CD14-positive monocyte (primary cell): ENCODE results near the gene TCTN3. TPM values are rescaled to one million over a fixed set of nuclear protein-coding genes. Genes with fewer than 3 reads are reported as not detected.

Experiments
- DNase-seq, 3 donors: peaks; one replicate each; pipeline ENCODE4 v3.0.0-alpha.2; 2011 to 2022
- H2AFZ ChIP-seq: 2 replicates; pipeline ENCODE4 v1.6.0; 2012; ENCODE audit warnings: mild to moderate bottlenecking, low read depth, low read length, inconsistent platforms; ENCODE audit not compliant: insufficient read depth, poor library complexity, severe bottlenecking
- H3K27ac ChIP-seq, 2 donors: 1 replicate in 1 of 2; 2 replicates in 1 of 2; pipeline ENCODE4 v1.5.1; 2012 to 2013; ENCODE audit warnings: low read length in 2 of 2, control low read depth in 1 of 2, inconsistent platforms in 1 of 2, low read depth in 1 of 2, mild to moderate bottlenecking in 1 of 2
- H3K27me3 ChIP-seq, 2 donors: one replicate each; pipeline versions ENCODE4 v1.6.0 to v1.6.1; 2011 to 2013; ENCODE audit warnings: low read length in 2 of 2; ENCODE audit not compliant: control insufficient read depth in 2 of 2, insufficient read depth in 2 of 2
- H3K36me3 ChIP-seq, 2 donors: replicated peaks in 1 of 2; 1 replicate in 1 of 2; 2 replicates in 1 of 2; pipeline versions ENCODE4 v1.5.1 to v1.6.1; 2012 to 2013; ENCODE audit warnings: low read length in 2 of 2, control low read depth in 1 of 2, inconsistent platforms in 1 of 2, mild to moderate bottlenecking in 1 of 2; ENCODE audit not compliant: insufficient read depth in 2 of 2, control insufficient read depth in 1 of 2
- H3K4me1 ChIP-seq, 2 donors: 1 replicate in 1 of 2; 2 replicates in 1 of 2; pipeline versions ENCODE4 v1.5.1 to v1.6.1; 2012 to 2013; ENCODE audit warnings: low read length in 2 of 2, control low read depth in 1 of 2, inconsistent platforms in 1 of 2, mild to moderate bottlenecking in 1 of 2, moderate library complexity in 1 of 2; ENCODE audit not compliant: insufficient read depth in 2 of 2, control insufficient read depth in 1 of 2
- H3K4me2 ChIP-seq: replicated peaks from 2 replicates; pipeline ENCODE3; 2012; ENCODE audit warnings: low read length, moderate library complexity, mild to moderate bottlenecking; ENCODE audit not compliant: poor library complexity, severe bottlenecking; ENCODE audit errors: extremely low read depth
- H3K4me3 ChIP-seq, 3 experiments: fragments of 200-600 bp in 1 of 3; sonication (generic) in 1 of 3; replicated peaks in 1 of 3; 1 replicate in 2 of 3; 2 replicates in 1 of 3; pipeline ENCODE4 v1.5.1; 2011 to 2013; ENCODE audit warnings: low read length in 3 of 3, mild to moderate bottlenecking in 3 of 3, control low read depth in 2 of 3, low read depth in 2 of 3, inconsistent platforms in 1 of 3, moderate library complexity in 1 of 3
- H3K79me2 ChIP-seq: 2 replicates; pipeline ENCODE4 v1.6.0; 2012; ENCODE audit warnings: mild to moderate bottlenecking, control low read depth, inconsistent platforms, low read length, moderate library complexity; ENCODE audit not compliant: insufficient read depth
- H3K9ac ChIP-seq: 2 replicates; pipeline ENCODE4 v1.6.0; 2017; ENCODE audit warnings: low read length, mild to moderate bottlenecking; ENCODE audit not compliant: insufficient read depth, poor library complexity, severe bottlenecking
- H3K9me3 ChIP-seq, 2 donors: replicated peaks in 1 of 2; 1 replicate in 1 of 2; 2 replicates in 1 of 2; pipeline versions ENCODE4 v1.5.1 to v1.6.1; 2012 to 2013; ENCODE audit warnings: low read length in 2 of 2, control low read depth in 1 of 2; ENCODE audit not compliant: control insufficient read depth in 1 of 2, insufficient read depth in 1 of 2
- H4K20me1 ChIP-seq: 2 replicates; pipeline ENCODE4 v1.6.0; 2012; ENCODE audit warnings: mild to moderate bottlenecking, low read length, control low read depth, moderate library complexity; ENCODE audit not compliant: insufficient read depth
- H3K27ac Mint-ChIP-seq, 7 donors: one replicate each; pipeline ENCODE4 v1.8.0; 2020; ENCODE audit warnings: mild to moderate bottlenecking in 7 of 7, mixed read lengths in 7 of 7, moderate library complexity in 6 of 7, inconsistent platforms in 2 of 7
- H3K27me3 Mint-ChIP-seq, 3 donors: one replicate each; pipeline ENCODE4 v1.8.0; 2021 to 2022; ENCODE audit warnings: low read depth in 3 of 3, mild to moderate bottlenecking in 3 of 3, mixed read lengths in 3 of 3, moderate library complexity in 3 of 3, inconsistent platforms in 1 of 3
- H3K36me3 Mint-ChIP-seq, 2 donors: one replicate each; pipeline ENCODE4 v1.8.0; 2020; ENCODE audit warnings: mixed read lengths in 2 of 2, inconsistent platforms in 1 of 2, mild to moderate bottlenecking in 1 of 2
- H3K4me1 Mint-ChIP-seq: one replicate; pipeline ENCODE4 v1.8.0; 2020; ENCODE audit warnings: mild to moderate bottlenecking, mixed read lengths
- H3K4me3 Mint-ChIP-seq, 2 donors: one replicate each; pipeline ENCODE4 v1.8.0; 2020; ENCODE audit warnings: mild to moderate bottlenecking in 2 of 2, mixed read lengths in 2 of 2, moderate library complexity in 1 of 2
- H3K9me3 Mint-ChIP-seq, 7 donors: one replicate each; pipeline ENCODE4 v1.8.0; 2020 to 2022; ENCODE audit warnings: mixed read lengths in 7 of 7, mild to moderate bottlenecking in 6 of 7, moderate library complexity in 6 of 7, inconsistent platforms in 2 of 7
- WGBS: methylation state at CpG from one replicate; pipeline ENCODE4 v1.1.5; 2013; ENCODE audit warnings: missing lambda C conversion rate; ENCODE audit not compliant: insufficient coverage; 5-methylcytosine and 5-hydroxymethylcytosine counted together
- intact Hi-C, 2 donors: fragments of 100-400 bp; cut with micrococcal nuclease; formaldehyde crosslinking; loops; one replicate each; pipeline versions ENCODE4 v1.15.0 to v1.15.1; 2023
- polyA plus RNA-seq, 3 donors: library from polyadenylated mRNA; depleted of rRNA in 1 of 3; unstranded in 2 of 3; stranded (reverse) in 1 of 3; fragments of 300-500 nt in 2 of 3; fragments of >200 nt in 1 of 3; fragmentation: Illumina TruSeq in 2 of 3; gene quantifications; 1 replicate in 2 of 3; 2 replicates in 1 of 3; pipeline ENCODE4 v1.2.3, GENCODE V29; 2012 to 2021
- TF ChIP-seq, protein P1 (sequence below): fragments of 200-600 bp; IDR thresholded peaks from one replicate; pipeline ENCODE4 v1.8.0; 2022; ENCODE audit warnings: antibody characterized with exemption, mild to moderate bottlenecking

Gene TCTN3
- polyA plus RNA-seq, 3 donors, result 8.5 to 23.1 (median 14.4) TPM

DNA sequence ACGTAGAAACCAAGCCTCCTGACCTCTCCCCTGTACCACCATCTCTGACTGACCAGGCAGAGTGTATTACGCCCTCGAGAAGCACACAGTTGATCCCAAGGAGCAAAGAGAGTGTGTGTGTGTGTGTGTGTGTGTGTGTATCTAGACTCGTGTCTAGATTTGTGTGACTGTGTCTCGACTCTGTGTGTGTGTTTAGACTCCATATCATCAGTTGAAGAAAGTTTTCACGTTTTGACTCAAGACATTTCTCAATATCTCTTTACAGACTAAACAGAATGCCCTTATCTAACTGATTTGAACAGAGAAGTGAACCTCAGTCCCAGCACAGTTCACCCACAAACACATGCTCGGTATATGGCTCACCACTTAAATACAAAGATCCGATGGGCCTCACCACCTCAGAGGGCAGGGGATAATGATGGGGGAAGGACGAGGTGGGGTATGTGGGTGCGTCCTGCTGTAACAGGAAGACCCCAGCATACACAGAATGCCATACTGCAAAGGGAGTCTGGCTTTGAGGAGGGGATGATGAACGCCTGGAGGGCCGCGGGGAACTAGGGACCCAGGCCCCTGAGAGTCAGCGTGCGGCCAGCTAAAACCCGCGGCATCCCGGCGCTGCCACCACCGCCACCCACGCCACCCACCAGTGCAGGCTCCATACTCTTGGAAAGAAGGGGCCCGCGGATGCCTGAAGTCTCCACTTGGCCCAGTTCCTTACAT, 38.0 kb downstream of the TCTN3 start:
- no peaks in the 10 kb centered on the region for H3K27me3 ChIP-seq
- H4K20me1 ChIP-seq, result no peaks in the 10 kb centered on the region
- no peak for DNase-seq
- peak overlapping the region; percentile 62 for H3K9ac ChIP-seq
- H3K36me3 ChIP-seq, result peaks cover 0 to 11% of the 10 kb centered on the region in 2 donors
- peak overlapping the region; percentile 85 for H3K4me2 ChIP-seq
- peaks cover 0 to 5% (median 4%) of the 10 kb centered on the region in 3 donors for H3K27me3 Mint-ChIP-seq
- H2AFZ ChIP-seq, result peak overlapping the region; percentile 88
- WGBS, result 0% methylated on average over 10 of the region's 23 CpGs
- H3K9me3 Mint-ChIP-seq, result peaks cover 5 to 20% (median 13%) of the 10 kb centered on the region in 7 donors
- H3K36me3 Mint-ChIP-seq, result peaks cover 25% of the 10 kb centered on the region in 2 donors
- peak overlapping the region; percentile 57 to 81 (median 71) for H3K4me3 ChIP-seq
- H3K4me3 Mint-ChIP-seq, result peak overlapping the region; percentile 98 to 99
- intact Hi-C loops, result no loop called here
- no peak overlapping the region for H3K27ac ChIP-seq
- H3K4me1 ChIP-seq, result peaks cover 9 to 16% of the 10 kb centered on the region in 2 donors
- H3K27ac Mint-ChIP-seq, result peak overlapping the region in 1 of 7 donors; percentile 10
- peaks cover 20% of the 10 kb centered on the region for H3K4me1 Mint-ChIP-seq
- peaks cover 11% of the 10 kb centered on the region for H3K79me2 ChIP-seq
- TF ChIP-seq, protein P1, sequence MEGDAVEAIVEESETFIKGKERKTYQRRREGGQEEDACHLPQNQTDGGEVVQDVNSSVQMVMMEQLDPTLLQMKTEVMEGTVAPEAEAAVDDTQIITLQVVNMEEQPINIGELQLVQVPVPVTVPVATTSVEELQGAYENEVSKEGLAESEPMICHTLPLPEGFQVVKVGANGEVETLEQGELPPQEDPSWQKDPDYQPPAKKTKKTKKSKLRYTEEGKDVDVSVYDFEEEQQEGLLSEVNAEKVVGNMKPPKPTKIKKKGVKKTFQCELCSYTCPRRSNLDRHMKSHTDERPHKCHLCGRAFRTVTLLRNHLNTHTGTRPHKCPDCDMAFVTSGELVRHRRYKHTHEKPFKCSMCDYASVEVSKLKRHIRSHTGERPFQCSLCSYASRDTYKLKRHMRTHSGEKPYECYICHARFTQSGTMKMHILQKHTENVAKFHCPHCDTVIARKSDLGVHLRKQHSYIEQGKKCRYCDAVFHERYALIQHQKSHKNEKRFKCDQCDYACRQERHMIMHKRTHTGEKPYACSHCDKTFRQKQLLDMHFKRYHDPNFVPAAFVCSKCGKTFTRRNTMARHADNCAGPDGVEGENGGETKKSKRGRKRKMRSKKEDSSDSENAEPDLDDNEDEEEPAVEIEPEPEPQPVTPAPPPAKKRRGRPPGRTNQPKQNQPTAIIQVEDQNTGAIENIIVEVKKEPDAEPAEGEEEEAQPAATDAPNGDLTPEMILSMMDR, result no peak
- peaks cover 6 to 8% of the 10 kb centered on the region in 2 donors for H3K9me3 ChIP-seq

DNA sequence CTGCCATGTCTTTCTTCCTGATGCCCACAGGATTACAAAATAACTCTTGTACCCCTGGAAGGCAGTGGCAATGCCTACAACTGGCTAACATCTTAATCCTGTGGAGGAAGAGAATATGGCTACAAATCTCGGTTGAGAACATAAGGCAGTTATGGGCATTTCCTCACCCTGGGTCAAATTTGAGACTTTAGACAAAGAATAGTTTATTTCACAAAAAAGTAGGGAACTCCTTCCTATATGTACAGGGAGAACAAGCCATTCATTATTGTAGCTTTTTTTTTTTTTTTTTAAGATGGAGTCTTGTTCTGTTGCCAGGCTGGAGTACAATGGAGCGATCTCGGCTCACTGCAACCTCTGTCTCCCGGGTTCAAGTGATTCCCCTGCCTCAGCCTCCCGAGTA, 39.8 kb downstream of the TCTN3 start:
- Histone ChIP-seq H3K9ac (no peak overlapping the region), H3K27me3 (no peaks in the 10 kb centered on the region), H3K4me3 (no peak overlapping the region), H4K20me1 (no peaks in the 10 kb centered on the region), H2AFZ (no peak overlapping the region), H3K4me1 (peaks cover 9 to 16% of the 10 kb centered on the region in 2 donors), H3K36me3 (peaks cover 0 to 19% of the 10 kb centered on the region in 2 donors), H3K27ac (no peak overlapping the region), H3K4me2 (no peak overlapping the region), H3K9me3 (peaks cover 6 to 8% of the 10 kb centered on the region in 2 donors), H3K79me2 (peaks cover 11% of the 10 kb centered on the region)
- peaks cover 33 to 35% of the 10 kb centered on the region in 2 donors for H3K36me3 Mint-ChIP-seq
- TF ChIP-seq, protein P1, result no peak
- H3K4me1 Mint-ChIP-seq, result peaks cover 18% of the 10 kb centered on the region
- DNase-seq, result no peak
- no peak overlapping the region for H3K4me3 Mint-ChIP-seq
- intact Hi-C loops, result no loop called here
- H3K27me3 Mint-ChIP-seq, result peaks cover 1 to 5% (median 4%) of the 10 kb centered on the region in 3 donors
- 100% methylated on average over 2 of the region's 5 CpGs for WGBS
- peaks cover 5 to 20% (median 13%) of the 10 kb centered on the region in 7 donors for H3K9me3 Mint-ChIP-seq
- H3K27ac Mint-ChIP-seq, result no peak overlapping the region
